Activated CD8-positive, alpha-beta memory T cell treated with anti-CD3 and anti-CD28 coated beads for 36 hours (primary cell): ENCODE measurements around the gene NEK10. TPM values are rescaled to one million over a fixed set of nuclear protein-coding genes. Genes with fewer than 3 reads are reported as not detected.
"Not testable (repeated sequence)": the region's sequence is repeated elsewhere in the genome, so short reads cannot be mapped to it uniquely, and the experiment has no call there.

Source experiments
- CTCF ChIA-PET: fragments of 350-600 bp; sonication (Branson Sonifier 250); formaldehyde crosslinking; loops from one replicate; lab custom pipeline; 2021; ENCODE audit warnings: antibody characterized with exemption; lab: Charles Lee
- POLR2A ChIA-PET: fragments of 350-600 bp; sonication (Branson Sonifier 250); formaldehyde crosslinking; loops from one replicate; lab custom pipeline; 2021; ENCODE audit warnings: antibody characterized with exemption; lab: Charles Lee
- total RNA-seq, 2 experiments: library from RNA; stranded (reverse); gene quantifications; one replicate each; pipeline ENCODE4 v1.2.3, GENCODE V29; 2021

NEK10 gene
- total RNA-seq, 2 experiments from 2014 or later, result 0.30 to 0.34 TPM

GRCh38 chr3:27322634-27323033 is 46.5 kb downstream of the NEK10 start:
- ChIA-PET CTCF (no interaction called here), POLR2A (no interaction called here)

- POLR2A ChIA-PET, result no interaction called here
- CTCF ChIA-PET, result no interaction called here
Measured at GRCh38 chr3:27319847-27320526, 49.2 kb downstream of the NEK10 start.

- POLR2A ChIA-PET, result no interaction called here
- CTCF ChIA-PET, result no interaction called here
Measured at GRCh38 chr3:27319304-27319703, 49.9 kb downstream of the NEK10 start.

GRCh38 chr3:27317096-27317495 is 52.1 kb downstream of the NEK10 start:
- ChIA-PET POLR2A (no interaction called here), CTCF (no interaction called here)

- ChIA-PET POLR2A (no interaction called here), CTCF (no interaction called here)
Measured at GRCh38 chr3:27315003-27315402, 54.2 kb downstream of the NEK10 start.

GRCh38 chr3:27312044-27312668 is 57.0 kb downstream of the NEK10 start:
- CTCF ChIA-PET, result no interaction called here

GRCh38 chr3:27311400-27311799 is 57.8 kb downstream of the NEK10 start:
- POLR2A ChIA-PET, result no interaction called here
- CTCF ChIA-PET, result interaction anchor here (1.8 kb wide), 1 partner anchor 11 kb away, joined by 3 read pairs; no protein-coding TSS in a partner anchor

More at GRCh38 chr3:27312044-27312668, 57.0 kb downstream of the NEK10 start:
- POLR2A ChIA-PET, result no interaction called here

GRCh38 chr3:27310688-27311087 is 58.5 kb downstream of the NEK10 start:
- ChIA-PET POLR2A (no interaction called here), CTCF (interaction anchor here (0.9 to 1.8 kb wide), 2 partner anchors 10 to 371 kb away, joined by 3 read pairs; no protein-coding TSS in a partner anchor)

GRCh38 chr3:27307566-27307965 is 61.6 kb downstream of the NEK10 start:
- POLR2A ChIA-PET, result no interaction called here
- CTCF ChIA-PET, result no interaction called here

GRCh38 chr3:27302891-27303290 is 66.3 kb downstream of the NEK10 start:
- ChIA-PET CTCF (interaction anchor here (1.0 kb wide), 1 partner anchor 10 kb away, joined by 3 read pairs; no protein-coding TSS in a partner anchor), POLR2A (no interaction called here)

- CTCF ChIA-PET, POLR2A ChIA-PET: not testable (repeated sequence)
Measured at GRCh38 chr3:27298981-27299380, 70.2 kb downstream of the NEK10 start.

- ChIA-PET CTCF (no interaction called here), POLR2A (no interaction called here)
Measured at GRCh38 chr3:27293939-27294338, 75.2 kb downstream of the NEK10 start.

- CTCF ChIA-PET, result no interaction called here
- POLR2A ChIA-PET, result no interaction called here
Measured at GRCh38 chr3:27290760-27291159, 78.4 kb downstream of the NEK10 start.

GRCh38 chr3:27289769-27290413 is 79.3 kb downstream of the NEK10 start:
- ChIA-PET CTCF (no interaction called here), POLR2A (no interaction called here)

- CTCF ChIA-PET, result interaction anchor here (0.7 kb wide), 1 partner anchor 185 kb away, joined by 4 read pairs; no protein-coding TSS in a partner anchor
- POLR2A ChIA-PET, result no interaction called here
Measured at GRCh38 chr3:27287052-27287451, 82.1 kb downstream of the NEK10 start.

GRCh38 chr3:27286467-27286866 is 82.7 kb downstream of the NEK10 start:
- POLR2A ChIA-PET, CTCF ChIA-PET: not testable (repeated sequence)

- POLR2A ChIA-PET, result no interaction called here
- CTCF ChIA-PET, result interaction anchor here (0.7 kb wide), 1 partner anchor 401 kb away, joined by 3 read pairs; no protein-coding TSS in a partner anchor
Measured at GRCh38 chr3:27285668-27286067, 83.5 kb downstream of the NEK10 start.

- POLR2A ChIA-PET, result no interaction called here
- CTCF ChIA-PET, result no interaction called here
Measured at GRCh38 chr3:27281671-27282150, 87.5 kb downstream of the NEK10 start.

GRCh38 chr3:27279123-27279522 is 90.1 kb downstream of the NEK10 start:
- ChIA-PET POLR2A (no interaction called here), CTCF (no interaction called here)

GRCh38 chr3:27278383-27279055 is 90.7 kb downstream of the NEK10 start:
- ChIA-PET POLR2A (no interaction called here), CTCF (no interaction called here)
